Stimulated activated CD4-positive, alpha-beta T cell treated with anti-CD3 and anti-CD28 coated beads, Interleukin-2, amount 100 ng/mL, for 24 hours (primary cell): Measurements from ENCODE around the gene RASSF5.

Experiments used
- DNase-seq, 2 donors: peaks; one replicate each; pipeline ENCODE4 v3.0.0-alpha.2; 2020

Gene RASSF5

GRCh38 chr1:206575165-206575893 is 68.0 kb downstream of the RASSF5 start:
- DNase-seq = peak in 1 of 2 donors; percentile 28

GRCh38 chr1:206575894-206576737 is 68.8 kb downstream of the RASSF5 start:
- DNase-seq = no peak

- DNase-seq = peak in 1 of 2 donors; percentile 13
Measured at GRCh38 chr1:206577626-206578025, 70.3 kb downstream of the RASSF5 start.

- no peak for DNase-seq
Measured at GRCh38 chr1:206578068-206578977, 71.0 kb downstream of the RASSF5 start.

- no peak for DNase-seq
Measured at GRCh38 chr1:206578978-206579374, 71.6 kb downstream of the RASSF5 start.

- DNase-seq = peak; percentile 82 to 90
Measured at GRCh38 chr1:206579747-206580437, 72.6 kb downstream of the RASSF5 start.

- DNase-seq = peak in 1 of 2 donors; percentile 37
Measured at GRCh38 chr1:206580438-206581113, 73.2 kb downstream of the RASSF5 start.

GRCh38 chr1:206581114-206581497 is 73.8 kb downstream of the RASSF5 start:
- peak in 1 of 2 donors; percentile 19 for DNase-seq

- DNase-seq = peak; percentile 69 to 70
Measured at GRCh38 chr1:206581571-206581981, 74.2 kb downstream of the RASSF5 start.

GRCh38 chr1:206582537-206582936 is 75.2 kb downstream of the RASSF5 start:
- peak in 1 of 2 donors; percentile 18 for DNase-seq

GRCh38 chr1:206582971-206583706 is 75.8 kb downstream of the RASSF5 start:
- peak; percentile 57 to 66 for DNase-seq

- peak; percentile 88 to 94 for DNase-seq
Measured at GRCh38 chr1:206583707-206584648, 76.6 kb downstream of the RASSF5 start.

- no peak for DNase-seq
Measured at GRCh38 chr1:206584683-206585082, 77.4 kb downstream of the RASSF5 start.

GRCh38 chr1:206586501-206587445 is 79.4 kb downstream of the RASSF5 start:
- peak in 1 of 2 donors; percentile 16 for DNase-seq

- DNase-seq = peak in 1 of 2 donors; percentile 16
Measured at GRCh38 chr1:206587904-206588303, 80.6 kb downstream of the RASSF5 start.

GRCh38 chr1:206588492-206588891 is 81.2 kb downstream of the RASSF5 start:
- no peak for DNase-seq

- DNase-seq = peak in 1 of 2 donors; percentile 15
Measured at GRCh38 chr1:206589206-206589605, 81.9 kb downstream of the RASSF5 start.

GRCh38 chr1:206590025-206590758 is 82.9 kb downstream of the RASSF5 start:
- peak; percentile 48 to 69 for DNase-seq
